Measurements from ENCODE around the gene L3MBTL2.

Gene L3MBTL2

DNA sequence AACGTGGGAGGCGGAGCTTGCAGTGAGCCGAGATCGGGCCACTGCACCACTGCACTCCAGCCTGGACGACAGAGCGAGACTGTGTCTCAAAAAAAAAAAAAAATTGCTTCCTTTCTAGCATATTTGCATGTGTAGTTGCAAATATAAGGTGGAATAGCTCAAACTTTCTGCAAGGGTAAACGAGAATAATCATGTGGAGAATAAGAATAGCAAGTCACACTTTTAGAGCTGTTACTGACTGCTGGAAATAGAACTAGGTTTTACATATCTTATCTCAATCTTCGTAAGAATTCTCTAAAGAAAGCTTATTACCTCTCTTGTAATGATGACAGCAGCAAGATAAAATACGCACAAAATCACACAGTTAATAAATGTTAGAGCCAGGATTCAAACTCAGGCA lies 1.6 kb downstream of the L3MBTL2 start:
- H3K4me3 ChIP-seq (ENCODE audit: low read length), result no peak overlapping the region
- DNase-seq (ENCODE audit: low read depth), result no peak
- TF ChIP-seq, protein P1, sequence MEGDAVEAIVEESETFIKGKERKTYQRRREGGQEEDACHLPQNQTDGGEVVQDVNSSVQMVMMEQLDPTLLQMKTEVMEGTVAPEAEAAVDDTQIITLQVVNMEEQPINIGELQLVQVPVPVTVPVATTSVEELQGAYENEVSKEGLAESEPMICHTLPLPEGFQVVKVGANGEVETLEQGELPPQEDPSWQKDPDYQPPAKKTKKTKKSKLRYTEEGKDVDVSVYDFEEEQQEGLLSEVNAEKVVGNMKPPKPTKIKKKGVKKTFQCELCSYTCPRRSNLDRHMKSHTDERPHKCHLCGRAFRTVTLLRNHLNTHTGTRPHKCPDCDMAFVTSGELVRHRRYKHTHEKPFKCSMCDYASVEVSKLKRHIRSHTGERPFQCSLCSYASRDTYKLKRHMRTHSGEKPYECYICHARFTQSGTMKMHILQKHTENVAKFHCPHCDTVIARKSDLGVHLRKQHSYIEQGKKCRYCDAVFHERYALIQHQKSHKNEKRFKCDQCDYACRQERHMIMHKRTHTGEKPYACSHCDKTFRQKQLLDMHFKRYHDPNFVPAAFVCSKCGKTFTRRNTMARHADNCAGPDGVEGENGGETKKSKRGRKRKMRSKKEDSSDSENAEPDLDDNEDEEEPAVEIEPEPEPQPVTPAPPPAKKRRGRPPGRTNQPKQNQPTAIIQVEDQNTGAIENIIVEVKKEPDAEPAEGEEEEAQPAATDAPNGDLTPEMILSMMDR (conservative IDR thresholded peaks at IDR 0.05; ENCODE audit: low read depth, low read length), result no peak

DNA sequence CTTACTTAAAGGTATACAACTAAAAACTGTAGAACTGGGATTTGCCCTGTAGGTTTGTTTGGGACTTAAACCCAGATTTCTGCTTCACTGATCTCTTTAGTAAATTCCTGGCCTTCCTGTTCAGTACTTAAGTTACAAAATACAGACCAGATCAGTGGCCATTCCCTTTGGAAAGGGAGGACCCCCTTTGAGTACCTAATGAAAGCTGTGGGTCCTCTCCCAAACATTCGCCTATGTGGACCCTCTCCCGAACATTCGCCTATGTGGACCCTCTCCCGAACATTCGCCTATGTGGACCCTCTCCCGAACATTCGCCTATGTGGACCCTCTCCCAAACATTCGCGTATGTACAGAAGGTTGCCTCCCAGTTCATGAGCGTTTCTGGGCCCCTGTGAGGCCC lies 10.3 kb downstream of the L3MBTL2 start:
- no peak overlapping the region for H3K4me3 ChIP-seq (ENCODE audit: low read length)
- TF ChIP-seq, protein P1 (conservative IDR thresholded peaks at IDR 0.05; ENCODE audit: low read depth, low read length), result no peak
- DNase-seq (ENCODE audit: low read depth), result no peak

DNA sequence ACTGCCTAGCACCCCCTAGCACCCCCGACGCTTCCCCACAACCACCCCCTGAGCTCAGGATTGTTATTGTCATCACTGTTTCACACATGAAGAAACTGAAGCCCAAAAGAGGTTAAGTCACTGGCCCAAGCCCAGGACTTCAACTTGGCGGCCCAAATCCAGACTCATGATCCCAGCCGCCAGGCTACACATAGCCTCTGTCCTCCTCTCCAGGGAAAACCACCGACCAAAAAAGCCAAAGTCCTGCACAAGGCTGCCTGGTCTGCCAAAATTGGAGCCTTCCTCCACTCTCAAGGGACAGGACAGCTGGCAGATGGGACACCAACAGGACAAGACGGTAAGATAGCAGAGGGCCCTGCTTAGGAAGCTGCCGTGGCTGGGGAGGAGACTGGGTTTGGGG lies 10.8 kb downstream of the L3MBTL2 start:
- no peak overlapping the region for H3K4me3 ChIP-seq (ENCODE audit: low read length)

DNA sequence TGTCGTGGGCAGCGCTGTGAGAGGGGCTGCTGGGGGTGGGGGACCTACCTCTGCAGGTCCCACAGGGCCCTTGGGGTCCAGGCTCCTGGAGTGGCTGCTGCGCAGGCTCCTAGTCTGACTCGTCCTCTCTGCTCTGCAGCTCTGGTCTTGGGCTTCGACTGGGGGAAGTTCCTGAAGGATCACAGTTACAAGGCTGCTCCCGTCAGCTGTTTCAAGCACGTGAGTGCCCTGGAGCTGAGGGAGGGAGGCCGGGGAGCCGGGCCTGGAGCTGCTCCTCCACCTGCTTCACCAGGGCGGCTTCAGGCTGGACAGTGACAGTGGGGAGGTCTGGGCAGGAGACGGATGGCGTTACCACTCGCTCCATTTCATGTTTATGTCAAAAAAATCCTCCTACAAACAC lies 11.9 kb downstream of the L3MBTL2 start:
- TF ChIP-seq, protein P1 (conservative IDR thresholded peaks at IDR 0.05; ENCODE audit: low read depth, low read length), result no peak
- no peak for DNase-seq (ENCODE audit: low read depth)
- no peak overlapping the region for H3K4me3 ChIP-seq (ENCODE audit: low read length)

More for the DNA sequence above, 10.8 kb downstream of the L3MBTL2 start:
- TF ChIP-seq, protein P1 (conservative IDR thresholded peaks at IDR 0.05; ENCODE audit: low read depth, low read length), result no peak
- no peak for DNase-seq (ENCODE audit: low read depth)

DNA sequence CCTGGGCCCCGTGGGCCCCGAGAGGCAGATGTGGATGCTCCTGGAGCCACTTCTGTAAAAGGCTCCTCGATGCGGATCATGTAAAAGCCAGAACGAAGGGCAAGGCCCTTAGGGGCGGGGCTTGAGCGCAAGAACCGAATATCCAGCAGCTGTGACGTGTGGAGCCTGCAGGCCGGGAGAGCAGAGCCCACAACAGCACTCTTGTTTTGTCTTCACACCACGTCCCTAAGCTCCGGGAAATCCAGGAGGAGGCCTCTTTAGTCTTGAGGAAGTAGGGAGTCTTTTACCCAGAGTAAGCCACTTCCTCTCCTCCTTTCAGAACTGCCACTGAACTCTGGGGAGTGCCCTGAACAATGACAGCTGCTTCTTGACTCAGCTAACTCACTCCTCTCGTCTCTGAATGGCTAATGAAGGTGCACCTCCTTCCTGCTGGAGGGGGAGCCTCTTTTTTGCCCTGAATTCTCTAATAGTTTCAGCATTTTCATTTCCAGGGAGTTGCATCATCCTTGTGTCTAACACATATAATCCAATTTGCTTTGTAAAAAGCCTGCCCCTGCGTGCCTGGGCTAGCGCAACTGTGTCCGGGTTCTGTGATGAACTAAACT lies 12.5 kb downstream of the L3MBTL2 start:
- H3K4me3 ChIP-seq (ENCODE audit: low read length), result no peak overlapping the region
- DNase-seq (ENCODE audit: low read depth), result no peak
- TF ChIP-seq, protein P1 (conservative IDR thresholded peaks at IDR 0.05; ENCODE audit: low read depth, low read length), result no peak

DNA sequence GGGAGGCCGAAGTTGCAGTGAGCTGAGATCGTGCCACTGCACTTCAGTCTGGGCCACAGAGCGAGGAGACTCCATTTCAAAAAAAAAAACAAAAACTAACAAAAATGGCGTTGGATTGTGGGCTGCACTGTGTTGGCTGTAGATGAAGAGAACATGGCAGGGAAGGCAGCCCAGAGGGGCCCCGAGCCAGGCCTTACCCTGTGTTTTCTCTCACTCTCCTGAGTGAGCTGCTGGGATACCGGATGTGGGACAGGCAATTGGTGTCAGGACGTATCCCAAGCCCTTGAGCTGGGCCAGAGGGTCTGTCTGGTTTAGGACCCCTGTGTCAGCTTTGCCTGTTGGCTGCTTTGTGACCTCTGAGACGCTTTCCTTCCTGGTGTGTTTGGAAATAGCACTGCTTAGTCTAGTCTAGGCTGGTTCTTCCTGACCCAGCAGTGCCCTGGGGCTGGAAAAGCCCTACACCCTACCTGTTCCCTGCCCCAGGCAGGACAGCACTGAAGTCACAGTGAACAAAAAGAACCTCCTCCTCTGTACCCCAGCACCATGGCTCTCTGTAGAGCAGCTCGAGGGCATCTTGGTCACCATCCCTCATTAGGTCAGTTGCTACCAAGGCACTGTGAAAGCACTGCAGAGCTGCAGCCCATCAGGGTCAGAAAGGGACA lies 17.9 kb downstream of the L3MBTL2 start:
- H3K4me3 ChIP-seq (ENCODE audit: low read length), result no peak overlapping the region
- no peak for DNase-seq (ENCODE audit: low read depth)
- TF ChIP-seq, protein P1 (conservative IDR thresholded peaks at IDR 0.05; ENCODE audit: low read depth, low read length), result no peak

DNA sequence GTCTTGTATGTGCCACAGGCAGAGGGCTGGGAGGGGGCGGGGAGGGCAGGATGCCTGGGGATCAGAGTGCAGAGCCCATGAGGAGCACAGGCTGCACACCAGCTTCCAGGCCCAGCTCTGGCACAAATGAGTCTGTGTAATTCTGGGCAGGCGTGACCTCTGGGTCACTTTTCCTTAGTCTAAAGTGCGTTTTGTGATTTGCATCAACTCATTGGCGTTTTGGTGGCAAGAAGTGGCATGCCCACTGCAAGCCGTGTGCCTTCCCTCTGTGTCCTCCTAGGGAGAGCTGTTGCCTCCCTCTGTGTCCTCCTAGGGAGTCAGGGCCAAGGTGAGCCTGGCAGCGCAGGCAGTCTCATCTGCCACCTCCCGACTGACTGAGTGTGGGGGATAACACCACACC lies 18.4 kb downstream of the L3MBTL2 start:
- H3K4me3 ChIP-seq (ENCODE audit: low read length), result no peak overlapping the region
- TF ChIP-seq, protein P1 (conservative IDR thresholded peaks at IDR 0.05; ENCODE audit: low read depth, low read length), result no peak
- DNase-seq (ENCODE audit: low read depth), result no peak

Data from retinal pigment epithelial cell (primary cell).